GM23248 (cell line): Measurements from ENCODE around the gene IFNGR1. TPM values are rescaled to one million over a fixed set of nuclear protein-coding genes. Genes with fewer than 3 reads are reported as not detected.

ENCODE experiments used
- DNase-seq: peaks from one replicate; pipeline ENCODE4 v3.0.0-alpha.2; 2015
- H2AFZ ChIP-seq: fragments of 200-600 bp; sonication (generic); 2 replicates; pipeline ENCODE4 v1.6.1; 2016; ENCODE audit warnings: antibody characterized with exemption
- H3F3A ChIP-seq: fragments of 200-600 bp; sonication (generic); 2 replicates; pipeline ENCODE4 v1.6.1; 2016; ENCODE audit warnings: mild to moderate bottlenecking, antibody characterized with exemption, mixed run types; ENCODE audit not compliant: insufficient read depth
- H3K27ac ChIP-seq: fragments of 200-600 bp; sonication (generic); 2 replicates; pipeline ENCODE4 v1.5.1; 2016; ENCODE audit warnings: mild to moderate bottlenecking
- H3K27me3 ChIP-seq: fragments of 200-600 bp; sonication (generic); replicated peaks from 2 replicates; pipeline ENCODE4 v1.6.1; 2016; ENCODE audit warnings: mild to moderate bottlenecking; ENCODE audit not compliant: insufficient read depth
- H3K36me3 ChIP-seq: fragments of 200-600 bp; sonication (generic); 2 replicates; pipeline ENCODE4 v1.6.1; 2016; ENCODE audit warnings: low read depth, mild to moderate bottlenecking
- H3K4me1 ChIP-seq: fragments of 200-600 bp; sonication (generic); 2 replicates; pipeline ENCODE4 v1.6.1; 2016; ENCODE audit warnings: mild to moderate bottlenecking; ENCODE audit not compliant: insufficient read depth
- H3K4me2 ChIP-seq: fragments of 200-600 bp; sonication (generic); one replicate; pipeline ENCODE4 v1.6.1; 2016; ENCODE audit warnings: mild to moderate bottlenecking; ENCODE audit not compliant: unreplicated experiment
- H3K4me3 ChIP-seq: fragments of 200-600 bp; sonication (generic); 2 replicates; pipeline ENCODE4 v1.5.1; 2016; ENCODE audit warnings: mild to moderate bottlenecking
- H3K79me2 ChIP-seq: fragments of 200-600 bp; sonication (generic); 2 replicates; pipeline ENCODE4 v1.6.1; 2016; ENCODE audit warnings: mild to moderate bottlenecking; ENCODE audit not compliant: insufficient read depth
- H3K9ac ChIP-seq: fragments of 200-600 bp; sonication (generic); 2 replicates; pipeline ENCODE4 v1.6.1; 2016; ENCODE audit warnings: mild to moderate bottlenecking
- H3K9me2 ChIP-seq: fragments of 200-600 bp; sonication (generic); 2 replicates; pipeline ENCODE4 v1.6.1; 2016; ENCODE audit warnings: mixed run types, mild to moderate bottlenecking, moderate library complexity; ENCODE audit not compliant: insufficient read depth
- H3K9me3 ChIP-seq: fragments of 200-600 bp; sonication (generic); one replicate; pipeline ENCODE4 v1.6.1; 2017; ENCODE audit warnings: low read depth
- H4K20me1 ChIP-seq: fragments of 200-600 bp; sonication (generic); 2 replicates; pipeline ENCODE4 v1.6.0; 2016; ENCODE audit not compliant: insufficient read depth
- EZH2 ChIP-seq: fragments of 200-600 bp; sonication (generic); IDR thresholded peaks from 2 replicates; pipeline ENCODE4 v1.6.1; 2018; ENCODE audit warnings: antibody characterized with exemption, mild to moderate bottlenecking; ENCODE audit not compliant: insufficient read depth, poor library complexity, severe bottlenecking
- EZH2phosphoT487 ChIP-seq: fragments of 200-600 bp; sonication (generic); IDR thresholded peaks from 2 replicates; pipeline ENCODE4 v1.6.1; 2018; ENCODE audit warnings: antibody characterized with exemption, moderate library complexity, mild to moderate bottlenecking, low read depth; ENCODE audit not compliant: insufficient read depth
- WGBS, 2 experiments: methylation state at CpG; one replicate each; pipeline ENCODE4 v1.1.6; 2015 to 2017; ENCODE audit warnings: low lambda C conversion rate in 2 of 2, low coverage in 1 of 2; ENCODE audit errors: missing lambda C conversion rate in 2 of 2; 5-methylcytosine and 5-hydroxymethylcytosine counted together
- in situ Hi-C: fragments of 300-500 bp; cut with MboI; formaldehyde crosslinking; loops from 2 replicates; pipeline ENCODE4 v1.15.0; 2020
- polyA plus RNA-seq: library from polyadenylated mRNA; unstranded; fragments of >200 nt; fragmentation: Nextera tagmentation; extraction: Ambion mirVana; gene quantifications from 2 replicates; pipeline ENCODE4 v1.2.1, GENCODE V29; 2016
- total RNA-seq: library from RNA; depleted of rRNA; stranded (reverse); fragments of >200 nt; shearing (Covaris generic); gene quantifications from 2 replicates; pipeline ENCODE4 v1.2.3, GENCODE V29; 2014

The IFNGR1 gene
- total and polyA plus RNA-seq, 2 experiments from 2014 or later = 58.8 to 61.6 TPM

- no peak for TF ChIP-seq EZH2phosphoT487
- no peak for TF ChIP-seq EZH2
- Histone ChIP-seq H3K27ac (no peak overlapping the region), H2AFZ (no peak overlapping the region), H3F3A (0 out of 2 replicates have a peak, but pooled peaks cover 5% of the 10 kb centered on the region), H3K9me3 (no peaks in the 10 kb centered on the region), H3K4me3 (no peak overlapping the region), H3K36me3 (no peaks in the 10 kb centered on the region), H3K9me2 (no peaks in the 10 kb centered on the region), H3K9ac (no peak overlapping the region), H3K27me3 (peaks cover 17% of the 10 kb centered on the region; the same call in 1 of the 2 replicates), H3K79me2 (no peaks in the 10 kb centered on the region), H3K4me1 (no peaks in the 10 kb centered on the region), H3K4me2 (no peak overlapping the region), H4K20me1 (no peaks in the 10 kb centered on the region)
- 17 to 28% methylated on average over 5 of the region's 5 CpGs for WGBS, 2 experiments
- in situ Hi-C loops = no loop called here
- no peak for DNase-seq
Observed at GRCh38 chr6:137161949-137162348, 57.2 kb downstream of the IFNGR1 start.

- Histone ChIP-seq H3K79me2 (no peaks in the 10 kb centered on the region), H3K36me3 (no peaks in the 10 kb centered on the region), H2AFZ (no peak overlapping the region), H4K20me1 (no peaks in the 10 kb centered on the region), H3K4me2 (no peak overlapping the region), H3K9me2 (no peaks in the 10 kb centered on the region), H3K27ac (no peak overlapping the region), H3K9ac (no peak overlapping the region), H3K9me3 (no peaks in the 10 kb centered on the region), H3K4me3 (no peak overlapping the region), H3K27me3 (peaks cover 17% of the 10 kb centered on the region; the same call in 1 of the 2 replicates), H3K4me1 (no peaks in the 10 kb centered on the region), H3F3A (peaks cover 5% of the 10 kb centered on the region; the same call in 1 of the 2 replicates)
- TF ChIP-seq EZH2phosphoT487 (no peak), EZH2 (no peak)
- DNase-seq = peak; percentile 36
- 52 to 55% methylated on average over 3 of the region's 3 CpGs for WGBS, 2 experiments
- in situ Hi-C loops = no loop called here
Observed at GRCh38 chr6:137160763-137161162, 58.4 kb downstream of the IFNGR1 start.

GRCh38 chr6:137159912-137160311, 59.3 kb downstream of the IFNGR1 start:
- no peak overlapping the region for H3K4me2 ChIP-seq
- H3K4me3 ChIP-seq = no peak overlapping the region
- in situ Hi-C loops = no loop called here
- H3K27me3 ChIP-seq = peaks cover 17% of the 10 kb centered on the region; the same call in 1 of the 2 replicates
- TF ChIP-seq EZH2phosphoT487 (no peak), EZH2 (no peak)
- H3K9ac ChIP-seq = no peak overlapping the region
- no peak for DNase-seq
- H3K9me2 ChIP-seq = no peaks in the 10 kb centered on the region
- no peaks in the 10 kb centered on the region for H3K79me2 ChIP-seq
- H3K27ac ChIP-seq = no peak overlapping the region
- peaks cover 5% of the 10 kb centered on the region; the same call in 1 of the 2 replicates for H3F3A ChIP-seq
- H2AFZ ChIP-seq = no peak overlapping the region
- no peaks in the 10 kb centered on the region for H4K20me1 ChIP-seq
- H3K36me3 ChIP-seq = no peaks in the 10 kb centered on the region
- no peaks in the 10 kb centered on the region for H3K9me3 ChIP-seq
- no peaks in the 10 kb centered on the region for H3K4me1 ChIP-seq

GRCh38 chr6:137157601-137158000, 61.6 kb downstream of the IFNGR1 start:
- Histone ChIP-seq H3K27me3 (peaks cover 17% of the 10 kb centered on the region; the same call in 1 of the 2 replicates), H3K9me2 (no peaks in the 10 kb centered on the region), H3K27ac (no peak overlapping the region), H3K79me2 (no peaks in the 10 kb centered on the region), H3F3A (peaks cover 5% of the 10 kb centered on the region; the same call in 1 of the 2 replicates), H3K4me1 (no peaks in the 10 kb centered on the region), H3K9me3 (no peaks in the 10 kb centered on the region), H3K4me2 (no peak overlapping the region), H3K4me3 (no peak overlapping the region), H3K9ac (no peak overlapping the region), H4K20me1 (no peaks in the 10 kb centered on the region), H3K36me3 (no peaks in the 10 kb centered on the region), H2AFZ (no peak overlapping the region)
- no peak for TF ChIP-seq EZH2phosphoT487
- TF ChIP-seq EZH2 = no peak
- WGBS, 2 experiments = 10 to 12% methylated on average over 4 of the region's 4 CpGs
- DNase-seq = no peak
- in situ Hi-C loops = no loop called here

GRCh38 chr6:137156650-137157049, 62.5 kb downstream of the IFNGR1 start:
- no peak for TF ChIP-seq EZH2phosphoT487
- no peak for TF ChIP-seq EZH2
- no peak overlapping the region for H3K27ac ChIP-seq
- H3K4me1 ChIP-seq = no peaks in the 10 kb centered on the region
- WGBS, 2 experiments = 70 to 79% methylated on average over 1 of the region's 1 CpG
- no peak overlapping the region for H3K9ac ChIP-seq
- H3K36me3 ChIP-seq = no peaks in the 10 kb centered on the region
- H3K4me2 ChIP-seq = no peak overlapping the region
- in situ Hi-C loops = no loop called here
- H3K79me2 ChIP-seq = no peaks in the 10 kb centered on the region
- H3K9me3 ChIP-seq = no peaks in the 10 kb centered on the region
- H3K27me3 ChIP-seq = peaks cover 17% of the 10 kb centered on the region; the same call in 1 of the 2 replicates
- no peaks in the 10 kb centered on the region for H4K20me1 ChIP-seq
- no peak overlapping the region for H2AFZ ChIP-seq
- no peak overlapping the region for H3K4me3 ChIP-seq
- H3K9me2 ChIP-seq = no peaks in the 10 kb centered on the region
- peaks cover 5% of the 10 kb centered on the region; the same call in 1 of the 2 replicates for H3F3A ChIP-seq
- DNase-seq = no peak
